K562 (cell line): Measurements from ENCODE around the gene ATP5ME. TPM values are rescaled to one million over a fixed set of nuclear protein-coding genes. Genes with fewer than 3 reads are reported as not detected.

Source experiments
- ATAC-seq: fragments of 200-7000 bp; cut with Tn5 transposase; 3 replicates; pipeline ENCODE4 v1.9.1; 2020; ENCODE audit warnings: moderate library complexity
- BruUV-seq: library from RNA; stranded (reverse); fragments of 400-500 nt; replicated peaks from 2 replicates; lab custom pipeline; 2021; lab: Mats Ljungman, UMichigan
- CTCF ChIA-PET: fragments of 300-600 bp; formaldehyde crosslinking; extraction: SDS; loops from one replicate; lab custom pipeline; 2021; ENCODE audit warnings: low intra/inter-chr PET ratio; lab: Yijun Ruan, JAX
- POLR2A ChIA-PET: fragments of 300-600, 350-650 bp; sonication (Branson Sonifier 250); formaldehyde crosslinking; extraction: SDS; loops from one replicate; lab custom pipeline; 2021; ENCODE audit warnings: antibody characterized with exemption, inconsistent platforms; lab: Yijun Ruan, JAX
- DNase-seq, 4 experiments: peaks; one replicate each; pipeline versions ENCODE4 v3.0.0 to v3.0.0-alpha.2; 2011 to 2018; ENCODE audit warnings: low spot score in 3 of 4, mixed read lengths in 3 of 4; ENCODE audit errors: extremely low read depth in 1 of 4
- FAIRE-seq: peaks from 2 replicates; lab custom pipeline; 2011; peaks lifted over from hg19 to GRCh38; lab: Jason Lieb, UNC
- H2AFZ ChIP-seq: 2 replicates; pipeline ENCODE4 v1.6.0; 2011; ENCODE audit warnings: low read depth, low read length, control low read depth, inconsistent platforms
- H3K27ac ChIP-seq: fragments of 200-600 bp; 3 replicates; pipeline ENCODE4 v1.8.0; 2011; ENCODE audit warnings: low read depth, mild to moderate bottlenecking, control low read depth, inconsistent platforms, low read length, moderate library complexity, mixed read lengths; ENCODE audit errors: extremely low read depth
- H3K27me3 ChIP-seq, 2 experiments: fragments of 300-600 bp in 1 of 2; 2 replicates in 1 of 2; 3 replicates in 1 of 2; pipeline versions ENCODE4 v1.6.0 to v1.8.0; 2011; ENCODE audit warnings: inconsistent platforms in 2 of 2, low read length in 2 of 2, mild to moderate bottlenecking in 1 of 2, mixed read lengths in 1 of 2, moderate library complexity in 1 of 2; ENCODE audit not compliant: control insufficient read depth in 2 of 2, insufficient read depth in 2 of 2
- H3K36me3 ChIP-seq: fragments of 300-600 bp; 3 replicates; pipeline ENCODE4 v1.8.0; 2011; ENCODE audit warnings: mild to moderate bottlenecking, low read length, inconsistent platforms; ENCODE audit not compliant: control insufficient read depth, insufficient read depth
- H3K4me1 ChIP-seq, 2 experiments: fragments of 200-600 bp in 1 of 2; replicated peaks in 1 of 2; 2 replicates in 1 of 2; 3 replicates in 1 of 2; pipeline versions ENCODE4 v1.5.1 to v1.8.0; 2011; ENCODE audit warnings: inconsistent platforms in 2 of 2, low read length in 2 of 2, mild to moderate bottlenecking in 1 of 2, mixed read lengths in 1 of 2, moderate library complexity in 1 of 2; ENCODE audit not compliant: control insufficient read depth in 2 of 2, insufficient read depth in 2 of 2
- H3K4me2 ChIP-seq: 2 replicates; pipeline ENCODE4 v1.6.1; 2011; ENCODE audit warnings: low read length, control low read depth, inconsistent platforms, mixed read lengths; ENCODE audit not compliant: insufficient read depth
- H3K4me3 ChIP-seq: fragments of 200-600 bp; sonication (generic), shearing (Covaris generic); 2 replicates; pipeline ENCODE4 v1.5.1; 2016; ENCODE audit warnings: control low read depth, inconsistent platforms
- H3K79me2 ChIP-seq: fragments of 200-600 bp; 3 replicates; pipeline ENCODE4 v1.8.0; 2011; ENCODE audit warnings: low read length, inconsistent platforms; ENCODE audit not compliant: control insufficient read depth, insufficient read depth
- H3K9ac ChIP-seq, 2 experiments: 2 replicates each; pipeline versions ENCODE4 v1.6.0 to v1.6.1; 2011; ENCODE audit warnings: low read depth in 2 of 2, low read length in 2 of 2, control low read depth in 1 of 2, inconsistent platforms in 1 of 2, mild to moderate bottlenecking in 1 of 2, mixed read lengths in 1 of 2; ENCODE audit not compliant: insufficient read depth in 1 of 2
- H3K9me1 ChIP-seq: one replicate; pipeline ENCODE4 v1.6.0; 2011; ENCODE audit warnings: inconsistent platforms, mild to moderate bottlenecking, low read length, moderate library complexity; ENCODE audit not compliant: control insufficient read depth, insufficient read depth
- H3K9me3 ChIP-seq: replicated peaks from 2 replicates; pipeline ENCODE4 v1.5.1; 2011; ENCODE audit warnings: low read depth, low read length, inconsistent platforms; ENCODE audit not compliant: control insufficient read depth, insufficient read depth
- H4K20me1 ChIP-seq: replicated peaks from 2 replicates; pipeline ENCODE4 v1.6.1; 2011; ENCODE audit warnings: low read length, inconsistent platforms, mixed read lengths; ENCODE audit not compliant: control insufficient read depth, insufficient read depth
- CHD2 ChIP-seq: IDR thresholded peaks from 2 replicates; pipeline ENCODE4 v1.6.1; 2011; ENCODE audit warnings: low read depth, low read length
- ELF4 ChIP-seq: fragments of 450-650 bp; formaldehyde crosslinking; IDR thresholded peaks from 2 replicates; pipeline ENCODE4 v1.4.0; 2022; ENCODE audit warnings: missing genetic modification characterization
- ERF ChIP-seq: fragments of 450-650 bp; formaldehyde crosslinking; IDR thresholded peaks from 2 replicates; pipeline ENCODE4 v1.4.0; 2020; ENCODE audit warnings: mild to moderate bottlenecking, mixed read lengths
- GABPB2 ChIP-seq: fragments of 250-450 bp; sonication (Bioruptor Pico); conservative IDR thresholded peaks from 2 replicates; pipeline ENCODE4 v1.5.1; 2021; ENCODE audit warnings: mild to moderate bottlenecking
- KLF10 ChIP-seq: fragments of 250-450 bp; sonication (Bioruptor Pico); IDR thresholded peaks from 2 replicates; pipeline ENCODE4 v1.6.1; 2021; ENCODE audit warnings: matching md5 sums
- RFX1 ChIP-seq: fragments of 450-650 bp; IDR thresholded peaks from 2 replicates; pipeline ENCODE4 v1.6.1; 2016; ENCODE audit warnings: mild to moderate bottlenecking, moderate library complexity
- XRCC3 ChIP-seq: fragments of 450-650 bp; IDR thresholded peaks from 2 replicates; pipeline ENCODE4 v1.6.1; 2017; ENCODE audit warnings: mild to moderate bottlenecking, moderate library complexity
- YY1 ChIP-seq, 3 experiments: IDR thresholded peaks; 2 replicates each; pipeline ENCODE4 v1.6.1; 2011; ENCODE audit warnings: low read length in 2 of 3, mild to moderate bottlenecking in 2 of 3, moderate library complexity in 2 of 3, borderline replicate concordance in 1 of 3, control low read depth in 1 of 3, low read depth in 1 of 3; ENCODE audit not compliant: insufficient read depth in 3 of 3, insufficient replicate concordance in 2 of 3, control insufficient read depth in 1 of 3, insufficient read length in 1 of 3; ENCODE audit errors: extremely low read depth in 1 of 3
- ZNF23 ChIP-seq: fragments of 250-450 bp; sonication (Bioruptor Pico); IDR thresholded peaks from 2 replicates; pipeline ENCODE4 v1.4.0; 2020; ENCODE audit warnings: mild to moderate bottlenecking
- WGBS: fragments of 100-300 bp; shearing (Covaris generic); methylation state at CpG from one replicate; pipeline ENCODE4 v1.1.6; 2016; ENCODE audit warnings: low coverage, mixed read lengths; ENCODE audit not compliant: insufficient coverage; ENCODE audit errors: missing lambda C conversion rate; 5-methylcytosine and 5-hydroxymethylcytosine counted together
- in situ Hi-C: fragments of 300-500 bp; cut with MboI; formaldehyde crosslinking; loops from 4 replicates; pipeline ENCODE4 v1.15.0; 2018; ENCODE audit warnings: inconsistent platforms, mixed read lengths
- intact Hi-C: fragments of 100-400 bp; cut with micrococcal nuclease; formaldehyde crosslinking; loops from 2 replicates; pipeline ENCODE4 v1.14.2; 2022
- polyA plus RNA-seq, 8 experiments: library from polyadenylated mRNA; depleted of rRNA in 4 of 8; stranded (reverse) in 5 of 8; unstranded in 3 of 8; fragments of >200 nt; fragmentation: Nextera tagmentation in 2 of 8; fragmentation: Illumina TruSeq in 1 of 8; extraction: Ambion mirVana in 2 of 8; extraction: Trizol in 1 of 8; gene quantifications; 2 replicates each; pipeline versions ENCODE4 v1.2.1 to v1.2.3, GENCODE V29; 2011 to 2014; ENCODE audit warnings: inconsistent platforms in 1 of 8, missing spikeins in 1 of 8
- total RNA-seq, 7 experiments: library from RNA; depleted of rRNA in 6 of 7; stranded (reverse); fragments of >200 nt in 6 of 7; fragmentation: Illumina TruSeq in 2 of 7; extraction: Trizol in 2 of 7; gene quantifications; 2 replicates each; pipeline versions ENCODE4 v1.2.1 to v1.2.3, GENCODE V29; 2011 to 2021; ENCODE audit warnings: low replicate concordance in 1 of 7

The ATP5ME gene
- total and polyA plus RNA-seq, 9 of the 15 experiments (the other 6 are each of a cell fraction or from before 2014, with no cell fraction given), result 509 to 2,480 (median 887) TPM

GRCh38 chr4:629915-630641 lies 44.0 kb downstream of the ATP5ME start (continued):
- TF ChIP-seq GABPB2 (CRISPR knock-in tag), result no peak

- Histone ChIP-seq H3K27ac (no peak overlapping the region), H2AFZ (no peak overlapping the region), H3K4me1 (peaks cover 0 to 38% of the 10 kb centered on the region in 2 experiments; a peak in 2 of 5 replicates), H3K9ac (no peak overlapping the region; a peak in 1 of 4 replicates), H3K27me3 (peaks cover 24 to 68% of the 10 kb centered on the region in 2 experiments; a peak in 4 of 5 replicates), H4K20me1 (no peaks in the 10 kb centered on the region), H3K79me2 (no peaks in the 10 kb centered on the region), H3K9me1 (no peaks in the 10 kb centered on the region), H3K36me3 (no peaks in the 10 kb centered on the region), H3K4me2 (no peak overlapping the region), H3K4me3 (no peak overlapping the region), H3K9me3 (no peaks in the 10 kb centered on the region; the same call in 1 of the 2 replicates)
- FAIRE-seq (no peak), DNase-seq (no peak), ATAC-seq (no peak)
- no peak for TF ChIP-seq ZNF23 (CRISPR knock-in tag)
- TF ChIP-seq RFX1, result no peak
- TF ChIP-seq ELF4 (CRISPR knock-in tag), result no peak
- TF ChIP-seq ERF, result no peak
- no peak for TF ChIP-seq CHD2
- no peak for TF ChIP-seq KLF10 (CRISPR knock-in tag)
- no peak for TF ChIP-seq XRCC3
- TF ChIP-seq YY1 (IDR thresholded peaks at IDR 0.05; ENCODE audit: borderline replicate concordance in 1 of 3, control insufficient read depth in 1 of 3, extremely low read depth in 1 of 3, insufficient read depth in 3 of 3, insufficient read length in 1 of 3, insufficient replicate concordance in 2 of 3, low read depth in 1 of 3, low read length in 2 of 3), result no peak
- 1% methylated on average over 7 of the region's 9 CpGs for WGBS
- intact Hi-C loops (no loop called here), in situ Hi-C loops (no loop called here)
- POLR2A ChIA-PET, result no interaction called here
- CTCF ChIA-PET, result no interaction called here
- no TSS peak for BruUV-seq
Observed at GRCh38 chr4:629636-629914, 44.5 kb downstream of the ATP5ME start.
